PC-3 (cell line): ENCODE measurements around the gene USP21. TPM values are rescaled to one million over a fixed set of nuclear protein-coding genes. Genes with fewer than 3 reads are reported as not detected.

Experiments used
- ATAC-seq: fragments of 200-7000 bp; cut with Tn5 transposase; 2 replicates; pipeline ENCODE4 v1.9.1; 2020; ENCODE audit warnings: mild to moderate bottlenecking, moderate library complexity
- BruUV-seq: library from RNA; stranded (reverse); fragments of 400-500 nt; replicated peaks from 2 replicates; lab custom pipeline; 2021; lab: Mats Ljungman, UMichigan
- CTCF ChIA-PET: fragments of 300-600 bp; sonication (Branson Sonifier 250); formaldehyde crosslinking; loops from one replicate; lab custom pipeline; 2022; ENCODE audit warnings: antibody characterized with exemption; lab: Charles Lee
- POLR2A ChIA-PET: fragments of 300-600 bp; sonication (Branson Sonifier 250); formaldehyde crosslinking; loops from one replicate; lab custom pipeline; 2022; ENCODE audit warnings: antibody characterized with exemption; ENCODE audit not compliant: unreplicated experiment; lab: Charles Lee
- DNase-seq: peaks from one replicate; pipeline ENCODE4 v3.0.0-alpha.2; 2015
- H2AFZ ChIP-seq: fragments of 300-600 bp; sonication (generic); 2 replicates; pipeline ENCODE4 v1.6.0; 2016; ENCODE audit warnings: antibody characterized with exemption, low read length
- H3F3A ChIP-seq: fragments of 300-600 bp; sonication (generic); one replicate; pipeline ENCODE4 v1.6.0; 2017; ENCODE audit warnings: antibody characterized with exemption, low read length, control low read depth, mild to moderate bottlenecking; ENCODE audit not compliant: unreplicated experiment
- H3K27ac ChIP-seq: fragments of 300-600 bp; sonication (generic); 2 replicates; pipeline ENCODE4 v1.5.1; 2016; ENCODE audit warnings: mild to moderate bottlenecking, low read length
- H3K27me3 ChIP-seq: fragments of 300-600 bp; sonication (generic); 2 replicates; pipeline ENCODE4 v1.6.1; 2016; ENCODE audit warnings: low read length, mixed read lengths
- H3K36me3 ChIP-seq: fragments of 300-600 bp; sonication (generic); 2 replicates; pipeline ENCODE4 v1.6.1; 2016; ENCODE audit warnings: low read depth, mixed run types, low read length, mixed read lengths
- H3K4me1 ChIP-seq: fragments of 300-600 bp; sonication (generic); 2 replicates; pipeline ENCODE4 v1.5.1; 2016; ENCODE audit warnings: low read length; ENCODE audit not compliant: insufficient read depth
- H3K4me2 ChIP-seq: fragments of 300-600 bp; sonication (generic); 2 replicates; pipeline ENCODE4 v1.6.0; 2016; ENCODE audit warnings: low read length
- H3K4me3 ChIP-seq: fragments of 300-600 bp; sonication (generic); 2 replicates; pipeline ENCODE4 v1.5.1; 2016; ENCODE audit warnings: mild to moderate bottlenecking, low read length, mixed read lengths
- H3K79me2 ChIP-seq: fragments of 300-600 bp; sonication (generic); 2 replicates; pipeline ENCODE4 v1.6.1; 2017; ENCODE audit warnings: low read length, mixed read lengths
- H3K9ac ChIP-seq: fragments of 300-600 bp; sonication (generic); 2 replicates; pipeline ENCODE4 v1.6.0; 2016; ENCODE audit warnings: mild to moderate bottlenecking, low read length
- H3K9me2 ChIP-seq: fragments of 300-600 bp; sonication (generic); replicated peaks from 2 replicates; pipeline ENCODE4 v1.6.1; 2016; ENCODE audit warnings: mixed run types, low read length, mixed read lengths
- H3K9me3 ChIP-seq: fragments of 300-600 bp; sonication (generic); 2 replicates; pipeline ENCODE4 v1.6.1; 2016; ENCODE audit warnings: low read length, mixed read lengths
- H4K20me1 ChIP-seq: fragments of 300-600 bp; sonication (generic); 2 replicates; pipeline ENCODE4 v1.6.1; 2016; ENCODE audit warnings: low read length, mixed read lengths
- CTCF ChIP-seq: fragments of 300-600 bp; sonication (generic); conservative IDR thresholded peaks from 2 replicates; pipeline ENCODE4 v1.5.1; 2017; ENCODE audit warnings: antibody characterized with exemption, low read depth, mild to moderate bottlenecking, low read length
- EZH2 ChIP-seq: fragments of 300-600 bp; sonication (generic); IDR thresholded peaks from one replicate; pipeline ENCODE4 v1.6.1; 2017; ENCODE audit warnings: antibody characterized with exemption, mild to moderate bottlenecking, low read length; ENCODE audit not compliant: unreplicated experiment
- EZH2phosphoT487 ChIP-seq: fragments of 300-600 bp; sonication (generic); IDR thresholded peaks from 2 replicates; pipeline ENCODE4 v1.6.1; 2018; ENCODE audit warnings: mild to moderate bottlenecking, antibody characterized with exemption, low read length, borderline replicate concordance
- intact Hi-C: fragments of 100-400 bp; cut with micrococcal nuclease; formaldehyde crosslinking; loops from 2 replicates; pipeline ENCODE4 v1.9.0; 2023
- total RNA-seq: library from RNA; depleted of rRNA; stranded (reverse); fragments of >200 nt; gene quantifications from 2 replicates; pipeline ENCODE4 v1.2.3, GENCODE V29; 2014

USP21 gene
- total RNA-seq, 1 experiment from 2014 or later = 20.6 TPM

- H3K9me2 ChIP-seq = no peaks in the 10 kb centered on the region
- H3K9ac ChIP-seq = peak within 1 kb of the TSS; percentile 90
- H3K36me3 ChIP-seq = peaks cover 23% of the 10 kb centered on the region; the same call in 1 of the 2 replicates
- peaks cover 26% of the 10 kb centered on the region for H3K4me1 ChIP-seq
- no TSS peak for BruUV-seq
- H3K27ac ChIP-seq = peak within 1 kb of the TSS; percentile 60
- intact Hi-C loops = loop anchor here (1.0 kb wide), 1 partner anchor 23 kb away; no protein-coding TSS in a partner anchor
- no peaks in the 10 kb centered on the region for H4K20me1 ChIP-seq
- peak within 1 kb of the TSS; percentile 85 for H3K4me2 ChIP-seq
- peak within 1 kb of the TSS; percentile 79 for H2AFZ ChIP-seq
- no peaks in the 10 kb centered on the region for H3F3A ChIP-seq
- DNase-seq = peak; percentile 99
- no peaks in the 10 kb centered on the region for H3K9me3 ChIP-seq
- TF ChIP-seq EZH2phosphoT487 = no peak
- TF ChIP-seq CTCF = peak; percentile 59
- CTCF ChIA-PET = interaction anchor here (1.1 to 2.0 kb wide), 2 partner anchors 20 to 24 kb away, joined by 3 to 13 read pairs; partner anchors contain the start of gene TOMM40L
- peak within 1 kb of the TSS; percentile 81 for H3K4me3 ChIP-seq
- peaks cover 29% of the 10 kb centered on the region for H3K79me2 ChIP-seq
- POLR2A ChIA-PET = interaction anchor here (0.6 to 1.0 kb wide), 4 partner anchors 181 to 230 kb away, joined by 4 to 11 read pairs (median 7); partner anchors contain the start of gene F11R
- ATAC-seq = peak; percentile 96
- no peaks in the 10 kb centered on the region for H3K27me3 ChIP-seq
Observed at GRCh38 chr1:161201836-161202712, 42.8 kb downstream of the USP21 start, which contains the start of gene NDUFS2. Gene NDUFS2 (plus strand): TSS chr1:161202367. CDS start chr1:161202386, 19 bp downstream.

GRCh38 chr1:161206411-161207140, 47.3 kb downstream of the USP21 start:
- DNase-seq (no peak), ATAC-seq (no peak)
- no peak overlapping the region for H3K4me2 ChIP-seq
- H4K20me1 ChIP-seq = no peaks in the 10 kb centered on the region
- H3K79me2 ChIP-seq = peaks cover 29% of the 10 kb centered on the region
- H2AFZ ChIP-seq = no peak overlapping the region
- peaks cover 48% of the 10 kb centered on the region for H3K36me3 ChIP-seq
- no TSS peak for BruUV-seq
- intact Hi-C loops = loop anchor here (5.0 kb wide), 1 partner anchor 166 kb away; no protein-coding TSS in a partner anchor
- ChIA-PET CTCF (interaction anchor here (0.8 kb wide), 1 partner anchor 19 kb away, joined by 3 read pairs; the partner anchor contains the start of gene TOMM40L), POLR2A (no interaction called here)
- no peak overlapping the region for H3K9ac ChIP-seq
- no peak overlapping the region for H3K27ac ChIP-seq
- H3K27me3 ChIP-seq = no peaks in the 10 kb centered on the region
- peaks cover 9% of the 10 kb centered on the region for H3K4me1 ChIP-seq
- H3K9me2 ChIP-seq = no peaks in the 10 kb centered on the region
- H3K9me3 ChIP-seq = no peaks in the 10 kb centered on the region
- peaks cover 3% of the 10 kb centered on the region for H3F3A ChIP-seq
- H3K4me3 ChIP-seq = no peak overlapping the region
- TF ChIP-seq EZH2phosphoT487 (no peak), CTCF (no peak), EZH2 (no peak)
